Upper lobe of left lung (tissue), 6 donors: Measurements from ENCODE around the gene LGR5. TPM values are rescaled to one million over a fixed set of nuclear protein-coding genes. Genes with fewer than 3 reads are reported as not detected.

Experiments used
- ATAC-seq, 2 donors: fragments of 200-7000 bp; cut with Tn5 transposase; one replicate each; pipeline ENCODE4 v1.9.1; 2022; ENCODE audit warnings: mild to moderate bottlenecking in 2 of 2, moderate library complexity in 2 of 2; ENCODE audit not compliant: low FRiP score in 2 of 2
- DNase-seq, 2 donors: peaks; one replicate each; pipeline ENCODE4 v3.0.0-alpha.2; 2019 to 2020
- H3K27ac ChIP-seq, 4 donors: fragments of 200-600 bp; sonication (generic); one replicate each; pipeline ENCODE4 v1.5.1; 2016 to 2019
- H3K27me3 ChIP-seq, 4 donors: fragments of 200-600 bp; sonication (generic); one replicate each; pipeline ENCODE4 v1.5.1; 2017 to 2019
- H3K36me3 ChIP-seq, 4 donors: fragments of 200-600 bp; sonication (generic); one replicate each; pipeline ENCODE4 v1.5.1; 2016 to 2019
- H3K4me1 ChIP-seq, 4 donors: fragments of 200-600 bp; sonication (generic); one replicate each; pipeline ENCODE4 v1.5.1; 2018 to 2019
- H3K4me3 ChIP-seq, 4 donors: fragments of 200-600 bp; sonication (generic); one replicate each; pipeline ENCODE4 v1.5.1; 2017 to 2019; ENCODE audit warnings: mild to moderate bottlenecking in 2 of 4, moderate library complexity in 1 of 4
- H3K9me3 ChIP-seq, 4 donors: fragments of 200-600 bp; sonication (generic); one replicate each; pipeline ENCODE4 v1.5.1; 2018 to 2019
- EP300 ChIP-seq, 4 donors: sonication (generic); formaldehyde crosslinking; IDR thresholded peaks; one replicate each; pipeline ENCODE4 v1.5.1; 2017; ENCODE audit warnings: antibody characterized with exemption in 4 of 4, control low read depth in 2 of 4
- POLR2A ChIP-seq, 4 donors: fragments of 450-650 bp; IDR thresholded peaks; one replicate each; pipeline ENCODE4 v1.5.1; 2016 to 2017; ENCODE audit warnings: antibody characterized with exemption in 4 of 4, mild to moderate bottlenecking in 2 of 4
- POLR2AphosphoS5 ChIP-seq, 2 donors: sonication (generic); formaldehyde crosslinking; IDR thresholded peaks; one replicate each; pipeline ENCODE4 v1.5.1; 2017; ENCODE audit warnings: antibody characterized with exemption in 2 of 2
- WGBS, 2 donors: methylation state at CpG; one replicate each; pipeline ENCODE4 v1.1.5; 2017 to 2018; 5-methylcytosine and 5-hydroxymethylcytosine counted together
- total RNA-seq, 6 donors: library from RNA; depleted of rRNA in 4 of 6; stranded (reverse); fragments of >200 nt in 4 of 6; gene quantifications; one replicate each; pipeline versions ENCODE4 v1.1.0 to v1.2.1, GENCODE V29; 2016 to 2021
- TF ChIP-seq, protein P1 (sequence below), 6 experiments: fragments of 450-650 bp in 4 of 6; fragments of 200-600 bp in 2 of 6; sonication (generic) in 2 of 6; IDR thresholded peaks; one replicate each; pipeline ENCODE4 v1.5.1; 2016 to 2019; ENCODE audit warnings: antibody characterized with exemption in 6 of 6
- donor health status: DM: no; HTN: no; CAD: no; lungs with moderate emphysema.
- donor health status: DM: no; HTN: yes; CAD: no; lungs with severe emphysema.

The LGR5 gene
- total RNA-seq, 6 donors from 2014 or later, result 0.27 to 1.2 (median 0.75) TPM; not detected in 2

DNA sequence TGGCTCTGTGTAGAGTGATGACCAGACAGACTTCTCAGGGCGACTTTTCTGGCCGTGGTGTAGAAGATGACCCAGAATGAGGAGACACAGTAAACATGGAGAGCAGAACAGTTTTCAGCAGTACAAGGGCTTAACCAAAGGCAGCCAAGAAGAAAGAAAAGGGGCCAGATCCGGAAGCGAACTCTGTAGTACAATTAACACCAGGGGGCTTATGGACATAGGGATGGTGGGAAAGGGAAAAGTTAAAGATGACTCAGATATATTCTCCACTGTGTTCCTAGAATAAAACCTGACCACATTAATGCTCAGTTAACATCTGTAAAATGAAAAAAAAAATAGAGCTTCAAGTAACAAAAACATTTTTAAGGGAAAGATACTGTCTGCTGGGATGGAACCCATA is 60.2 kb downstream of the LGR5 start:
- 95 to 100% methylated on average over 4 of the region's 4 CpGs for WGBS, 2 donors
- H3K36me3 ChIP-seq, result no peaks in the 10 kb centered on the region

DNA sequence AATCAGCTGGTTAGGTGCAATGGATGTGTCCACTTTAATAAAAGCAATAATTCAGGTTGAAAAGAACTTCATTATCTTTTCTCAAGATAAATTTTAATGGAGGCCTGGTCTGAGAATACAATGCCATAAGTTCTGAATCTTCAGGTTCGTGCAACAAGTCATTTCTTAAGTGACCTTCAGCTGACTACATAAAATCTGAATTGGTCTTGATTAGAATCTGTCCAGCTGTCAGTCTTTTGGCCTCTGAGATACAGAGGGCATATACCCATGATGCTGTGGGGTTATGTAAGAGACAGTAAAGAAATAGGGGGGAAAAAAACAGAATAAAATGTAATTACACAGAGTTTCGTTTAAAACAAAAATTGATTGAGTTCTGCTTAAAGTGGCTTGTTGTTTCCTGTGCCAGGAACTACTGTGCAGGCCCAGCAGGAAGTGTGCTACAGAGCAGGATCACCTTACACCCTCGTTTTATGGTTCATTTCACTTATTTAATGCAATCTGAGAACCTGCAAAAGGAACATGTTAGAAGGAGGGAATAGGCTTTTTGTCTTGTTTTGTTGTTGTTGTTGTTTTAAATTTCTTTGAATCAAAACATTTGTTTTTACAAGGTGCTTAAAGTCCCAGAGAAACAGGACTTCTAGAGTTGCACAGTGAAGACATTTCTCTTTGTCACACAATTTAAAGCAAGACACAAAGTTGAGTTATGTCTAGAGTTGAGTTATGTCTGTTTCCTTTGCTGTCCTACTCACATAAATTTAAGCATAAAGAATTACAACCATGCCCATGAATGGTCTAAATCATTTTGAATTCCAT is 64.2 kb downstream of the LGR5 start:
- Histone ChIP-seq H3K9me3 (no peaks in the 10 kb centered on the region), H3K36me3 (no peaks in the 10 kb centered on the region), H3K27me3 (no peaks in the 10 kb centered on the region), H3K27ac (no peak overlapping the region), H3K4me1 (no peaks in the 10 kb centered on the region), H3K4me3 (no peak overlapping the region)
- TF ChIP-seq POLR2AphosphoS5 (IDR thresholded peaks at IDR 0.05), result no peak
- TF ChIP-seq POLR2A (IDR thresholded peaks at IDR 0.05), result no peak
- WGBS, 2 donors, result 28 to 39% methylated on average over 3 of the region's 3 CpGs
- DNase-seq (no peak), ATAC-seq (no peak)

More for the DNA sequence above, 60.2 kb downstream of the LGR5 start:
- H3K27me3 ChIP-seq, result no peaks in the 10 kb centered on the region
- H3K27ac ChIP-seq, result no peak overlapping the region
- DNase-seq (no peak), ATAC-seq (no peak)
- no peak overlapping the region for H3K4me3 ChIP-seq
- H3K9me3 ChIP-seq, result peaks cover 0 to 2% (median 1%) of the 10 kb centered on the region in 4 donors
- TF ChIP-seq POLR2AphosphoS5 (IDR thresholded peaks at IDR 0.05) (no peak), POLR2A (IDR thresholded peaks at IDR 0.05) (no peak), EP300 (IDR thresholded peaks at IDR 0.05) (no peak)
- TF ChIP-seq, protein P1, sequence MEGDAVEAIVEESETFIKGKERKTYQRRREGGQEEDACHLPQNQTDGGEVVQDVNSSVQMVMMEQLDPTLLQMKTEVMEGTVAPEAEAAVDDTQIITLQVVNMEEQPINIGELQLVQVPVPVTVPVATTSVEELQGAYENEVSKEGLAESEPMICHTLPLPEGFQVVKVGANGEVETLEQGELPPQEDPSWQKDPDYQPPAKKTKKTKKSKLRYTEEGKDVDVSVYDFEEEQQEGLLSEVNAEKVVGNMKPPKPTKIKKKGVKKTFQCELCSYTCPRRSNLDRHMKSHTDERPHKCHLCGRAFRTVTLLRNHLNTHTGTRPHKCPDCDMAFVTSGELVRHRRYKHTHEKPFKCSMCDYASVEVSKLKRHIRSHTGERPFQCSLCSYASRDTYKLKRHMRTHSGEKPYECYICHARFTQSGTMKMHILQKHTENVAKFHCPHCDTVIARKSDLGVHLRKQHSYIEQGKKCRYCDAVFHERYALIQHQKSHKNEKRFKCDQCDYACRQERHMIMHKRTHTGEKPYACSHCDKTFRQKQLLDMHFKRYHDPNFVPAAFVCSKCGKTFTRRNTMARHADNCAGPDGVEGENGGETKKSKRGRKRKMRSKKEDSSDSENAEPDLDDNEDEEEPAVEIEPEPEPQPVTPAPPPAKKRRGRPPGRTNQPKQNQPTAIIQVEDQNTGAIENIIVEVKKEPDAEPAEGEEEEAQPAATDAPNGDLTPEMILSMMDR (IDR thresholded peaks at IDR 0.05), result no peak
- no peaks in the 10 kb centered on the region for H3K4me1 ChIP-seq

DNA sequence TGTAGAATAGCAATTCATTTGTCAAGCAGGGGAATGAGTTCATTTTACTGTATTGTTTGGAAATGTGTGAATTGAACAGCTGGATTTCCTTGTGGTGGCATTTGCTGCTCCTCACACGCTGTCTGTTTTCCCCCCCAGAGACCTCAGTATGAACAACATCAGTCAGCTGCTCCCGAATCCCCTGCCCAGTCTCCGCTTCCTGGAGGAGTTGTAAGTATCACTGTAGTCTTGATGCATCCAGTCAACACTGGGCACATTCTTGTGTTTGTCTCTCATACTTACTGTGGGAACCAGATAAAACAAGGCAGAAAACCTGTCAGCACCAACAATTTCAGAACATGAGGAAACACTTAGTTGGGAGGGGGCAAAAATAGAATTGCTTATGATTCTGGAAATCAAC is 64.9 kb downstream of the LGR5 start:
- ATAC-seq, result no peak
- no peak for DNase-seq
- no peaks in the 10 kb centered on the region for H3K27me3 ChIP-seq
- H3K9me3 ChIP-seq, result no peaks in the 10 kb centered on the region
- 45 to 69% methylated on average over 3 of the region's 3 CpGs for WGBS, 2 donors
- no peaks in the 10 kb centered on the region for H3K36me3 ChIP-seq
- TF ChIP-seq POLR2A (IDR thresholded peaks at IDR 0.05), result no peak
- no peak overlapping the region for H3K27ac ChIP-seq
- H3K4me1 ChIP-seq, result no peaks in the 10 kb centered on the region
- no peak overlapping the region for H3K4me3 ChIP-seq

DNA sequence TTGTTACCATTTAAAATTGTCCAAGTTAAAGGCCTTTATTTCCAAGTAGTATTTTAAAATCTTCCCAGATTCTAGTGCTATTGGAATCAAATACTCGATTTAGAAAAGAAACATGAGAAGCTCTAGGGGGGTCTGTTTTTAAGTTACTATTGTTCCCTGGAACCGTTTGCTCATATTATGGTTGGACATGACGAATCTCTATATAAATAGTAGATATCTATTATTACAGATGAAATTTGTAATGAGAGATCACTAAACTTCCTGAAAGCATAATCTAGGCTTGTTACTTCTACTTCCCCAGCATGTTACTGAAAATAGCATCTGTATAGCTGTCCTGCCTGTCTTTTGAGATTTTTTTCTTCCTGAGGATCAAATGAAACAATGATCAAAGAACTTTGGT is 70.1 kb downstream of the LGR5 start:
- H3K4me1 ChIP-seq, result no peaks in the 10 kb centered on the region
- no peak overlapping the region for H3K4me3 ChIP-seq
- TF ChIP-seq, protein P1 (IDR thresholded peaks at IDR 0.05), result no peak
- no peak for TF ChIP-seq POLR2A (IDR thresholded peaks at IDR 0.05)
- no peak for TF ChIP-seq POLR2AphosphoS5 (IDR thresholded peaks at IDR 0.05)
- TF ChIP-seq EP300 (IDR thresholded peaks at IDR 0.05), result no peak
- H3K9me3 ChIP-seq, result no peaks in the 10 kb centered on the region
- no peak overlapping the region for H3K27ac ChIP-seq
- DNase-seq (no peak), ATAC-seq (no peak)
- H3K27me3 ChIP-seq, result no peaks in the 10 kb centered on the region
- WGBS, 2 donors, result 61 to 76% methylated on average over 3 of the region's 3 CpGs
- no peaks in the 10 kb centered on the region for H3K36me3 ChIP-seq

DNA sequence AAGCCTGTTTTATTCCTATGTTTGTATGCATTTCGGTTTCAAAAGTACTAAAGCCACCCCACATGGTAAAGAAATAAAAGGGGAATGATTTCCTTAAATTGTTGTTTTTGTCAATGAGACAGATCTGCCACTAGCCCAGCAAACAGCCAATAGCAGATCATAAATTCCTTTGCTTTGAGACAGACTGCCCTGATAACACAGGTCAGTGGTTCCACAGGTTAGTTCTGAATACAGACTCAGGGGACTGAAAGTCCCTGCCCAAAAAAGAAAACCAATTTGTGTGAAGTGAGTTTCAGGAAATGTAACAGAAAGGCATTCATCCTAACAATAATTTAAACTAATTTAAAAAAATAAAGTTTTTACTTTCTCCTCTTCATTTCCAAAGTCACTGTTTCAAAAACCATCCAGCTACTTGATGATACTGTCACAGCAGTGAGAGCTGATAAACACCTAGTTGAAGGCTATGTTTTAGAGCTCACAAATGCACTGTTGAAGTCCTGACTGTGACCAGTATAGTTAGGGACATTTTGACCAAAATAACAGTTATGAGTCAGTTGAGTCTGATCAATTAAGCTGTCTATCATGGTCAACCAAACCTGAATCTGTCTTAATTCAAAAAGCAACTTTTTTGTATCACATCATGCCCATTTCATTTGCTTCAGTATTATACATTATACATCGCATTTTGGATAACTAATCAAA is 77.7 kb downstream of the LGR5 start:
- no peaks in the 10 kb centered on the region for H3K4me1 ChIP-seq
- DNase-seq (no peak), ATAC-seq (no peak)
- H3K4me3 ChIP-seq, result no peak overlapping the region
- no peaks in the 10 kb centered on the region for H3K9me3 ChIP-seq
- H3K27ac ChIP-seq, result no peak overlapping the region
- 80 to 81% methylated on average over 2 of the region's 2 CpGs for WGBS, 2 donors
- no peaks in the 10 kb centered on the region for H3K36me3 ChIP-seq
- no peaks in the 10 kb centered on the region for H3K27me3 ChIP-seq
- TF ChIP-seq POLR2AphosphoS5 (IDR thresholded peaks at IDR 0.05) (no peak), POLR2A (IDR thresholded peaks at IDR 0.05) (no peak), EP300 (IDR thresholded peaks at IDR 0.05) (no peak)
- TF ChIP-seq, protein P1 (IDR thresholded peaks at IDR 0.05), result no peak
